Nucleus accumbens (tissue), 56 donors: ENCODE results near the gene MROH2B.

ENCODE experiments used
- DNase-seq, 56 donors: peaks; one replicate each; lab custom pipeline; 2025; lab: John Stamatoyannopoulos, UW

MROH2B gene

DNA sequence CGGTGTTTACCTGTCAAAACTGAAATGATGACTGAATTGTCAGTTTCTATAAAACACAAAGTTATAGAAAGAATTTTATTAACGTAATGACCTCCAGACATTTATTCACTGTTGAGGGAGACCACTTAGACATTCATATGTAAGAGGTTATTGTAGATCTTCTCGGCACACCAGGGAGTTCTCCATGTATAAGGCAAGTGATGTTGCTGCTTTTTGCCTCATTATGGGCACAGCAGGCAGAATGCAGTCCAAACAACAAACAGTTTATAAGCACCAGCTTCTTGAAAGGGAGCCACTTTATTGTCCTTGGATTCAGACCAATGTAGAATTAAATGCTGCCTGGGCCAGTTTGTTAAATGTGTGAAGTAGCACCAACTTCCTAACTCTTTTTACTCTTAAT is 95.1 kb downstream of the MROH2B start:
- DNase-seq = no peak

DNA sequence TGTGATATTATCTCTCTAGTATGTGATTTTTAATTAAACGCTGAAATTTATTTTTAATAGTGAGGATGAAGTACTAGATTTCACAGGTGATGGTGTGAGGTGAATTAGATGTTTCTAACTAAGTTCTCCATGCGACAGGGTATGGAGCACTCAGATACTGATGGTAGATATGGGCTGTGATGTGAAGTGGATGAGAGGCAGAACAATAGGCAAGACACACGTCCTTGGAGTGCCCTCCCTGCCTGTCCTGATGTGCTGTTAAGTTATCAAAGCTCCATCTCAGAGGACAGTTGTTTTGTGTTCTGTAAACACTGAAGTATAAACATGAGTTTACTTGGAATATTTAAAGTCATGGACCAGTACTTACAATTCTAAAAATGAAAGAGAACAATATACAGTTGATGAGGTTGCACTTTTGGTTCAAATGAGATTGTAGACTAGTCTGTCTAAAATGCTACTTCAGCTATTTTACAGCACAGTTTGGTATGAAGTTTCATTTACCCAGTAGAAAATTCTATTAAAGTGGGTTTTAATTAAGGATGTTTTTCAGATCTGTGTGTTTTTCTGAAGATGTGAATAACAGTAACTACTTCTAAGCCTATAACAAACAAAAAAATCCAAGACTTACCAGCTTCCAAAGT is 97.7 kb downstream of the MROH2B start:
- no peak for DNase-seq

DNA sequence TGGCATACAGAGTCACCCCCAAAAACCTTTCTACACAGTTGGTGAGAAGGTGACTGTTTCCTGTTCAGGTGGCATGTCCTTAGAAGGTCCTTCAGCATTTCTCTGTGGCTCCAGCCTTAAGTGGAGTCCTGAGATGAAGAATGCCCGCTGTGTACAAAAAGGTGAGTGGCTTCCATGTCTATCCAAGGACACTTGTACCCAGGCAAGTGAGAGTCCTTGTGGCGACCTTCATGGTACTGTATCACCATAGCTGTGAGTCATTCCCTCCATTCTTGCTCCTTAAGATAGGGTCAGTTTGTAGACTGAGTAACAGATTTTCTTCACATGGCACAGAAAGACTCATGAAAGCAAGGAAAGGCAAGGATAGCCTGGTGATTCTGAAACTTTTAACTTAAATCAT is 98.7 kb downstream of the MROH2B start:
- no peak for DNase-seq

DNA sequence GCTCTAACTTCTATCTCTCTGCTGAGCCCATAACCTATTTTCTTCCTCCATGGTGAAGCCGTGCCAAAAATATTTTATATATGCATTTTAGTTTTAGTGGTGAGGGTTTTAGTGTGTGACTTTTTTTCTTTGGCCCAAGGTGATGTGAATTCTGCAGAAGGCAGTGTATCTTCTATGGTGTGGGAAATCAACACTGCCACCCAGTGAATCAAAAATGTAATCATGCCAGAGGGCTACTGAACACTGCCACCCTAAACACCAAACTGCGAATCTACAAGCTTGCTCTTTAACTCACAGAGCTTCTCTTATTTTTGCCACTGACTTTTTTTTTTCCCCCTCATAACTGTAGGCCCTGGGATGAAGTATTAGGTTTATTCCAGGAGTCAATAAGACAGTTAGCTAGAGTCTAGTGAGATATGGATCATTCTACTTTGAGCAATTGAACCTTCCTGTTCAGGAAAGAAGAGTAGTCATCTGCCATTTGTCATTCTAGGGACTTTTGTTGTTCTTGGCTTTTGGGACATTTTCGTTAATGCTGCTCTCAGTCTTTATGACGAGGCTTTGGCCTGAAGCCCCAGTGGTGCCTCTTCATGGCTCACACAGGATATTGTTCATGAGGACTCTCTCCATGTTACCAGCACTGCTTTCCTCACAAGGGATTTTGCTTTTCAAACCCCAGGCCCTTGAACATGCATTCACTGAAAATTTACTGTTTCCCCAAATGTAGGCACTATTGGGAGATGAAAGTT is 108.8 kb downstream of the MROH2B start:
- DNase-seq = no peak

DNA sequence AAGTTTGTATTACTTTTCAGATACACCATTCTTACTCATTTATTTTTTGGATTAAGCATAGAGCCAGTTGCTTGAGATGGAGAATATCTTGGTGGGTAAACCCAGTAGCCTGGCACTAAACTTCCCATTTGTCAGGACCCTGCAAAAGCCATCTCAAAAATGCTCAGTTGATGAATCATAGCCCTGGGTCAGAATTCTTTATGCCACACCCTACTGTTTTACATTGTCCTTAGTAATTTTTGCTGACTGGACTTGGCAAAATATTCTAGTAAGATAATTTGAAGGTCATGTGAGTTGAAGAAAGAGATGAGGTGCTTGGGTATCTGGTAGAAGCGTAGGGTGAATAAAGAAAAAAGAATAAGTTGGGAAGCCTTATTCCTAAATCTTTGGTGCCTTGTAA is 111.1 kb downstream of the MROH2B start:
- DNase-seq = no peak

DNA sequence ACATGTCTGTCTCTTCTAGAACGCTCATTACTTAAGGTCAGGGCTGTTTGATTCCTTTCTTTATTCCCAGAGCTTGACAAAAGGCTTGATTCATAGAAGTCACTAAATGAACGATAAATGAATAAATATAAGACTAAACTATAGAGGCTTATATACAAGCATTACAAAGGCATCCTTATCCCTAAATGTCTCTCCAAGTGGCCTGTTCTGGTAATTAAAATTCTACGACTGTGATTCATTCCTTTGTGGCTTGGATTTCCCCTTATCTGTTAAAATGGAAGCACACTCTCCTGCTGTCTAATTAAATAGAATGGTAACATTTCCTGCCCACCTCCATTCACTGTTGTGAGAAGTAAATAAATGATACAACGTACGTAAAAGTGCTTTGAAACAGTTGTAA is 112.3 kb downstream of the MROH2B start:
- DNase-seq = no peak

DNA sequence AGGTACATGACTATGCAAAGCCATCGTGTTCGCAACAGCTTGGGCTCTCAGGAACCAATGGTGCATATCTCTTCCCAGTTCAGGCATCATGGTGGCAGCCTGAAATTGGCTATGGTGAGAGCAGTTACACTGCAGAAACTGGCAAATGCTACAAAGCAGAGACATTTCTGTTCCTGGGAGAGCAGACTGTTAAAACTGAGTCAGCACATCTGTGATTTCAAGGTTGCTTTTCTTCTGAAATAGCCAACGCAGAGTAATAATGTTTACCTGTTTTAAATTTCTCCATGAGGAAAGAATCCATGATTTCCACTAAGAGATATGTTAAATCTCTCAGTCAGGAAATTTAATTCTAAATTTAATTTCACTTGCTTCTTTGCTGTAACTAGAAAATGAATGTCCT is 114.1 kb downstream of the MROH2B start:
- no peak for DNase-seq

DNA sequence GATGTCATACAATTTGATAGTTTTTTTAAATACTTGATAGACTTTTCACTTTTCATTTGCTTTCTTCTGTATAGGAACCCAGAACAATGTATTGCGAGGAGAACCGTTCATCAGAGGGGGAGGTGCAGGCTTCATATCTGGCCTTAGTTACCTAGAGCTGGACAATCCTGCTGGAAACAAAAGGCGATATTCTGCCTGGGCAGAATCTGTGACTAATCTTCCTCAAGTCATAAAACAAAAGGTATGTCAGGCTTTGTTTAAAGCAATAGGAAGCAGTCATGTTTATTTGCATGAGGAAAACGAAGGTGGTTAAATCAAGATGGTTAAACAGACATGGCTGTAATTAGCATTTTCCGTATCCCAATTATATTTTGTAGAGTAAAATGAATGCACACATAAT is 115.8 kb downstream of the MROH2B start:
- no peak for DNase-seq
